ENCODE data around the gene EEF2KMT.

Gene EEF2KMT

GRCh38 chr16:5036228-5037156 is 61.1 kb downstream of the EEF2KMT start:
- Histone ChIP-seq H3K36me3 (ENCODE audit: insufficient read depth, low read length) (no peaks in the 10 kb centered on the region), H3K27ac (ENCODE audit: low read depth, low read length) (no peak overlapping the region), H2AFZ (ENCODE audit: low read length, unreplicated experiment) (no peak overlapping the region), H3K27me3 (ENCODE audit: insufficient read depth, low read length) (0 out of 2 replicates have a peak, but pooled peaks cover 4% of the 10 kb centered on the region), H3K4me1 (ENCODE audit: control insufficient read depth, insufficient read depth, low read length, unreplicated experiment) (peaks cover 17% of the 10 kb centered on the region), H3K79me2 (ENCODE audit: control insufficient read depth, insufficient read depth, low read length, unreplicated experiment) (no peaks in the 10 kb centered on the region), H3K4me3 (ENCODE audit: low read depth, low read length) (no peak overlapping the region)

- Histone ChIP-seq H3K36me3 (ENCODE audit: insufficient read depth, low read length) (no peaks in the 10 kb centered on the region), H3K27me3 (ENCODE audit: insufficient read depth, low read length) (no peaks in the 10 kb centered on the region), H2AFZ (ENCODE audit: low read length, unreplicated experiment) (no peak overlapping the region), H3K27ac (ENCODE audit: low read depth, low read length) (no peak overlapping the region), H3K79me2 (ENCODE audit: control insufficient read depth, insufficient read depth, low read length, unreplicated experiment) (no peaks in the 10 kb centered on the region), H3K4me3 (ENCODE audit: low read depth, low read length) (no peak overlapping the region), H3K4me1 (ENCODE audit: control insufficient read depth, insufficient read depth, low read length, unreplicated experiment) (peaks cover 17% of the 10 kb centered on the region)
Measured at GRCh38 chr16:5035909-5036227, 61.7 kb downstream of the EEF2KMT start.

All from ACC112 (cell line).